GM21737 (cell line): ENCODE data around the gene ACKR3.

ENCODE experiments used
- ATAC-seq: cut with Tn5 transposase; IDR thresholded peaks from one replicate; pipeline ENCODE4 v1.9.1; 2021; ENCODE audit warnings: mild to moderate bottlenecking, moderate library complexity; ENCODE audit not compliant: unreplicated experiment

Gene ACKR3

DNA sequence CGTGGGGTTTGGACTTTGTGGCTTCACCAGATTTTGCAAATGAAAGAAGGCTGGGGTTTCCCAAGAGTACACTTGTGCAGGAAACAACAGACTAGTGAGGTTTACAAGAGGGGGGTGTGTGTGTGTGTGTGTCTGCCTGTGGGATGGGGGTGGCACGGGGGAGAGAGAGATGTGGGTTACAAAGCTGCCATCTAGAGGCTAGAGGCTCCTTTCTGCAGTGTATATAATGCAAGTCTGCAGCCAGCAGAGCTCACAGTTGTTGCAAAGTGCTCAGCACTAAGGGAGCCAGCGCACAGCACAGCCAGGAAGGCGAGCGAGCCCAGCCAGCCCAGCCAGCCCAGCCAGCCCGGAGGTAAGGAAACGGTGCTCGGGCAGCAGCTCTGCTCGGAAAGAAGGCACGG lies at the start of gene ACKR3:
ACKR3 (plus strand) TSS at position 253 of the 401 bp plus-strand sequence. CDS start 10,641 bp downstream, outside the sequence.
- ATAC-seq, result peak; percentile 76

DNA sequence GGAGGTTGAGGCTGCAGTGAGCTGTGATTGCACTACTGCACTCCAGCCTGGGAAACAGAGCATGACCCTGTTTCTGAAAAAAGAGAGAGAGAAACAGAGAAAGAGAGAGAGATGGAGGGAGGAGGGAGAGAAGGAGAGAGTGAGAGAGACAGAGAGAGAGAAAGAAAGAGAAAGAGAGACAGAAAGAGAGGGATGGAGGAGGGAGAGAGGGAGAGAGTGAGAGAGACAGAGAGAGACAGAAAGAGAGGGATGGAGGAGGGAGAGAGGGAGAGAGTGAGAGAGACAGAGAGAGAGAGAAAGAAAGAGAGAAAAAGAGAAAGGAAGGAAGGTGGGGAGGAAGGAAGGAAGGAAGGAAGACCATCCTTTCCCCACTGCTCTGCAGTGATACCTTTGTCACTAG lies 48.1 kb upstream of the ACKR3 start:
- ATAC-seq, result no peak

DNA sequence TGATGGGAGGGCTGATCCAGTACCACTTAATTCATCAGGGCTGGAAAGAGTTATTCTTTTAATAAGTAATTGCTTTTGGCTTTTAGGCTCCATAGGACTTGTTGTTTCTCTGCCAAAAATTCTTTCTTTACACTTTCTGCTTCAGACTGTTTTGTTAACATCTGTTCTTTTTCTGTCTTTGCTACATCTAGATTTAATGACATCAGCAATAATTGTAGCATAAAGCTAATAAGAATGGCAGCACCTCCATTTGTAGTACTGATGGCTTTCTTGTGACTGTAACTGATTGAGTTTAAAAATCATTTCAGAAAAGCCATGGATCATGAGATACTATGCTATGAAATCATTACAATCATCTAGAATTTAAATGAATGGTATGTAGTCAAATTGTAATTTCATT lies 46.4 kb upstream of the ACKR3 start:
- ATAC-seq, result no peak

DNA sequence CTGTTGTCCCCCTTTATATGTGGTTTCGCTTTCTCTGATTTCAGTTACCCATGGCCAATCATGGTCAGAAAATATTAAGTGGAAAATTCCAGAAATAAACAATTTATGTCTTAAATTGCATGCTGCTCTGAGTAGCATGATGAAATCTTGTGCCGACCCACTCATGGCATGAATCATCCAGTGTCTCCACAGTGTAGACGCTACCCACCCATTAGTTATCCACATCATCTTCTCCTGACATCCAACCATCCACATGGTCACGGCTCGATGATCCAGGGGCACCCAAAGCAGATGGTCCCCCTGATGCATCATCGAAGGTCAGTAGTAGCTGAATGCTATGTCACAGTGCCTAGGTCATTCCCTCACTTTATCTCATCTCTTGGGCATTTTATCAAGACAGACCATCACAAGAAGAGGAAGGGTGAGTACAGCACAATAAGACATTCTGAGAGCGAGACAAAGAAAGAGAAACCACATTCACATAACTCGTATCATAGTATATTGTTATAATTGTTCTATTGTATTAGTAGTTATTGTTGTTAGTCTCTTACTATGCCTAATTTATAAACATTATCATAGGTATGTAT lies 44.1 kb upstream of the ACKR3 start:
- no peak for ATAC-seq

GRCh38 chr2:236526455-236527158 lies 43.0 kb upstream of the ACKR3 start:
- ATAC-seq, result no peak

DNA sequence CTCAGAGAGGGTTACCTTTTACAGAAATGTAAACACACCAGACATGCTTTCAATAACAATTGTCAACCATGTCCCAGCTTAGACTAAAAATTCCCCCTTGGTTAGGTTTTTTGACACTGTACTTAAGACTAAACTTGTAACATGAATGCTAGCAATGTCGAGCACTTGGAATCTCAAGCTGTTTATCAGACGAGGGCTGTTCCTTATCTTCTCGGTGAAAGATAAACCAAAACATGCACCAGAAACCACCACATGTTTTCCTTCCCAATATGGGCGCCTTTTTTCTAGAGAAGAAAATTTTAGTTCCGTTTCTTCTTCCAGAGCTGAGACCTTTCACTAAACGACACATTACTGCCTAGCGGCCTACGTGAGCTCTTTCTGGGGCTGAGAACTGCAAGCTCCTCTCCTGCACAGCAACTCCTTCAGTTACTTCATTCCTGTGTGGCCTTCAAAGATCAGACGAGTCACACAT lies 42.4 kb upstream of the ACKR3 start:
- ATAC-seq, result no peak

DNA sequence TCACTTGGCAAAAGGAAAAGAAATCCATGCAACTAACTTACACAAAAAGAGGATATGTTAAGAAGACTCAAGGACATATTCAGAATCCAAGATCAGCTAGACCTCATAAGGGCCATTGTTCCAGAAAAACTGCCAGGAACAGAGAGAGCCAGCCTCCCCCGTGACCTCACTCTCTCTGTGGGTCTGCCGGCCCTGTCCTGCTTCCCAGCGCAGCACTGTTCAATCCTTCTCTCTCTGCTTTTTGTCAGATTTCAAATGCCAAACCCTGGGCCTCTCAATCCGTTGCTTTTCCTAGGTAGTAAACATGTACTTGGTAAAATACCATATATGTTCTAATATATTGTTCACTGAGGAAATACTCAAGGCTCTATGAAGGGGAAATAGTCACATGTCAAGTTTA lies 40.0 kb upstream of the ACKR3 start:
- ATAC-seq, result no peak

DNA sequence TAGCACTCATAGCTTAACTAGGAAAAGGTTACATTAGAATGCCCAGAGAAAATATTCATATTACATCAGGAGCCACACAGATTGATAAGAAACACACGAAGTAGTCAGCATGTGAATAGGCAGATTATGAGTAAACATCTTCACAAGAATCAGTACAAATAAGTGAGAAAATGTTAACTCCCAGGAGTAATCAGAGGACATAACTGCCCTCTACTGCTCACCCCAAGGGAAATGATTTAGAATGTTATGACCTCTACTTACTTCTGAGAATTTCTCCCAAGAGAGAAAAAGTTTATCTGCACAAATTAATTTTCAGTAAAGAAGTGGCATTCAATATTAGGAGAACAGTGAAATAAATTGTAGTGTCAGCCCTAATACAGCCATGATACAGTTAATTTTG lies 39.1 kb upstream of the ACKR3 start:
- ATAC-seq, result no peak

DNA sequence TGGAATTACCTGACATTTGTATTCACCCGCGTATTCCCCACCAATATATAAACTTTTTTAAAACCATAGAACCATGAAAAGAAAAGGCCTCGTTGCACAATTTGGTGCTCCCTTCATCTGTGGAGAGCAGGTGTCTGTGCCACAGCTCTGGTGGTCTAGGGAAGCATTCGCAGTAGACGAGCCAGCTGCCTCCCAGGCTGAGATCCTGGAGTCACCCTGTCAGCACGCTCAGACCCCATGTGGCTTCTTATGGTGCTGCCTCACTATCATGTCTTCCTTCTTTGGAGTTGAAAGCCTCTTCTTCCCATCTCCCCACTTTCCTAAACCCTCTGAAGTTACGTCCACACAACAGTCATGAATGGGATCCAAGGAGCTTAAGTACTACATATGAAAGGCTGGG lies 38.4 kb upstream of the ACKR3 start:
- ATAC-seq, result no peak

- ATAC-seq, result no peak
Measured at GRCh38 chr2:236531996-236532395, 37.6 kb upstream of the ACKR3 start.

- no peak for ATAC-seq
Measured at GRCh38 chr2:236533343-236533742, 36.3 kb upstream of the ACKR3 start.

GRCh38 chr2:236535024-236535423 lies 34.6 kb upstream of the ACKR3 start:
- no peak for ATAC-seq

GRCh38 chr2:236536727-236537398 lies 32.8 kb upstream of the ACKR3 start:
- ATAC-seq, result no peak

GRCh38 chr2:236538242-236538641 lies 31.4 kb upstream of the ACKR3 start:
- no peak for ATAC-seq

DNA sequence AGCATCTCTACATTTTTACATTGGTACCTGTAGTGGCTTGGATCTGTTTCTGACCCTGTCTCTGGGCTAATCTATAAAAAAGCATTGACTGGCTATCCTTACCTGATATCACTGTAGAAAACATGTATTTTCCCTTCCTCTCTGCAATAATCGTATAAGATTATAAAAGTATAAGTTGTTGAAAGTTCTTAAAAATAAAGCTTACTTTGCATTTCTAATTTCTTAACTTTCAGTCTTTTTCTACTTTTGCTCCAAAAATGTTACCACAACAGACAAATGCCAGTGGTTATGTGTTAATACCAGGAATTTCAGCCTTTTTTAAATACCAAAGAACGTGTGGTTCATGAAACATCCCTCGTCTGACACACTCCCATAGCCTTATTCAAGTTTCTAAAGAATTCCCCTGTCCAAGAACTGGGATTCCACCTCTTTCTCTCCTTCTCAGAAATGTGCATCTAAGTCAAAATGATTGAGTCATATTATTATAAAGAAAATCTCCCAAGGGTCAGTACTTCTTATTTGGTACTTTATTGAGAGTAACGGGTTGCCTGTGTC lies 28.5 kb upstream of the ACKR3 start:
- no peak for ATAC-seq

GRCh38 chr2:236544362-236544761 lies 25.3 kb upstream of the ACKR3 start:
- ATAC-seq, result no peak

- peak; percentile 44 for ATAC-seq
Measured at GRCh38 chr2:236545248-236545658, 24.4 kb upstream of the ACKR3 start.

DNA sequence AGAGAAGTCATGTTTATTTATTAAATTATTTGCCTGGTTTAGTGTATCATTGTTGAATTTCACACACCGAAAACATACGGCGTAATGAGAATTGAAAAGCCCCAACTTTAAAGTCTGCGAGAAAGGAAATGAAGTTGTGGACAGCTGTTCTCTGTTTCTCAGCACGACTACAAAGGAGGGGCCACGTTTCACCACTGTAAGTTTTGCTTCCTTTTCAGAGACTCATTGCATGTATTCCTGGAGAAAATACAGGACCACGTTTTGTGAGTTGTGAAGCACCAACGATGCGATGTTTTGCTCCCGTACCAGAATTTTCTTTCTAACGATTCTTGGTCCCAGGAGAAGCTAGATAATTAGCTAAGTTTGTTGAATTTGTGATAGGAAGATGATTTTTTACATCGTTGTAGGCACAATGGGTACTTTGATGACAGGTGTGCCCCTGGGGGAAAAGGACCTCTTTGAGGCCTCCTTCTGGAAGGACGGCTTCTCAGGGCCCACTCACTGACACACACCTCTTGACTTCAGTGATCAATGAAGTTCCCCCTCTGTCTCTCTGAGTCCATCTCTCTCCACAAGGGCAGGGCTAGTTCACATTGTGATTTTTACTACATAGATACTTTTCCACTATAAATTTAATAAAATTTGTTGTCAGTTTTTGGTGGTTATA lies 23.7 kb upstream of the ACKR3 start:
- peak; percentile 58 for ATAC-seq

- ATAC-seq, result no peak
Measured at GRCh38 chr2:236546561-236547002, 23.0 kb upstream of the ACKR3 start.

DNA sequence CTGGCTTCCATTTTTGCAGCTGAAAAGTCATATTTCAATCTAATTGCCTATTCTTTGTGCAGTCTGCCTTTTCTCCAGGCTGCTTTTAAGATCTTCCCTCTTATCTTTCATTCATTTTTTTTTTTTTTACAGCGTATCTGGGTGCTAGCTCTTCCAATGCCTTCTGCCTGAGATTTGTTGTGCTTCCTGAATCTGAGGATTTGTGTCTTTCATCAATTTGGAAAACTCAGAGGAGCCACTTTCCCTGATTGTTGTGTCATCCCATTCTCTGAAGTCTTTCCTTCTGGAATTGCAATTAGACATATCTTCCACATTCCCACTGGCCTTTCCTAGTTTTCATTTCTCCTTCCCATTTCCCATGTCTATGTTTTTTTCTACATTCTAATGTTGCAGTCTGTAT lies 21.9 kb upstream of the ACKR3 start:
- ATAC-seq, result no peak
